ENCODE data around the gene GAL.

Gene GAL

GRCh38 chr11:68659158-68659921, 25.0 kb upstream of the GAL start:
- DNase-seq = no peak

- no peak for DNase-seq
Measured at GRCh38 chr11:68660066-68660810, 24.1 kb upstream of the GAL start.

GRCh38 chr11:68661014-68661413, 23.3 kb upstream of the GAL start:
- DNase-seq = no peak

- no peak for DNase-seq
Measured at GRCh38 chr11:68661697-68662603, 22.4 kb upstream of the GAL start.

- DNase-seq = no peak
Measured at GRCh38 chr11:68663482-68664010, 20.8 kb upstream of the GAL start.

- DNase-seq = no peak
Measured at GRCh38 chr11:68664141-68664540, 20.2 kb upstream of the GAL start.

- no peak for DNase-seq
Measured at GRCh38 chr11:68664906-68665305, 19.4 kb upstream of the GAL start.

GRCh38 chr11:68665436-68665835, 18.9 kb upstream of the GAL start:
- no peak for DNase-seq

GRCh38 chr11:68666849-68667248, 17.5 kb upstream of the GAL start:
- DNase-seq = no peak

- DNase-seq = no peak
Measured at GRCh38 chr11:68667511-68668500, 16.5 kb upstream of the GAL start.

- no peak for DNase-seq
Measured at GRCh38 chr11:68669301-68670090, 14.8 kb upstream of the GAL start.

- DNase-seq = no peak
Measured at GRCh38 chr11:68670208-68670992, 13.9 kb upstream of the GAL start.

- DNase-seq = no peak
Measured at GRCh38 chr11:68673306-68673945, 10.9 kb upstream of the GAL start.

- no peak for DNase-seq
Measured at GRCh38 chr11:68673991-68674390, 10.4 kb upstream of the GAL start.

GRCh38 chr11:68674461-68674860, 9.9 kb upstream of the GAL start:
- DNase-seq = no peak

- DNase-seq = no peak
Measured at GRCh38 chr11:68677432-68677831, 6.9 kb upstream of the GAL start.

- no peak for DNase-seq
Measured at GRCh38 chr11:68678031-68678441, 6.3 kb upstream of the GAL start.

- no peak for DNase-seq
Measured at GRCh38 chr11:68680541-68681231, 3.7 kb upstream of the GAL start.

GRCh38 chr11:68682531-68682961, 1.8 kb upstream of the GAL start:
- DNase-seq = no peak
